PC-3 (cell line): ENCODE data around the gene CTNND2. TPM values are rescaled to one million over a fixed set of nuclear protein-coding genes. Genes with fewer than 3 reads are reported as not detected.

Experiments used
- ATAC-seq: fragments of 200-7000 bp; cut with Tn5 transposase; 2 replicates; pipeline ENCODE4 v1.9.1; 2020; ENCODE audit warnings: mild to moderate bottlenecking, moderate library complexity
- BruUV-seq: library from RNA; stranded (reverse); fragments of 400-500 nt; replicated peaks from 2 replicates; lab custom pipeline; 2021; lab: Mats Ljungman, UMichigan
- CTCF ChIA-PET: fragments of 300-600 bp; sonication (Branson Sonifier 250); formaldehyde crosslinking; loops from one replicate; lab custom pipeline; 2022; ENCODE audit warnings: antibody characterized with exemption; lab: Charles Lee
- POLR2A ChIA-PET: fragments of 300-600 bp; sonication (Branson Sonifier 250); formaldehyde crosslinking; loops from one replicate; lab custom pipeline; 2022; ENCODE audit warnings: antibody characterized with exemption; ENCODE audit not compliant: unreplicated experiment; lab: Charles Lee
- DNase-seq: peaks from one replicate; pipeline ENCODE4 v3.0.0-alpha.2; 2015
- H2AFZ ChIP-seq: fragments of 300-600 bp; sonication (generic); 2 replicates; pipeline ENCODE4 v1.6.0; 2016; ENCODE audit warnings: antibody characterized with exemption, low read length
- H3F3A ChIP-seq: fragments of 300-600 bp; sonication (generic); one replicate; pipeline ENCODE4 v1.6.0; 2017; ENCODE audit warnings: antibody characterized with exemption, low read length, control low read depth, mild to moderate bottlenecking; ENCODE audit not compliant: unreplicated experiment
- H3K27ac ChIP-seq: fragments of 300-600 bp; sonication (generic); 2 replicates; pipeline ENCODE4 v1.5.1; 2016; ENCODE audit warnings: mild to moderate bottlenecking, low read length
- H3K27me3 ChIP-seq: fragments of 300-600 bp; sonication (generic); 2 replicates; pipeline ENCODE4 v1.6.1; 2016; ENCODE audit warnings: low read length, mixed read lengths
- H3K36me3 ChIP-seq: fragments of 300-600 bp; sonication (generic); 2 replicates; pipeline ENCODE4 v1.6.1; 2016; ENCODE audit warnings: low read depth, mixed run types, low read length, mixed read lengths
- H3K4me1 ChIP-seq: fragments of 300-600 bp; sonication (generic); 2 replicates; pipeline ENCODE4 v1.5.1; 2016; ENCODE audit warnings: low read length; ENCODE audit not compliant: insufficient read depth
- H3K4me2 ChIP-seq: fragments of 300-600 bp; sonication (generic); 2 replicates; pipeline ENCODE4 v1.6.0; 2016; ENCODE audit warnings: low read length
- H3K4me3 ChIP-seq: fragments of 300-600 bp; sonication (generic); 2 replicates; pipeline ENCODE4 v1.5.1; 2016; ENCODE audit warnings: mild to moderate bottlenecking, low read length, mixed read lengths
- H3K79me2 ChIP-seq: fragments of 300-600 bp; sonication (generic); 2 replicates; pipeline ENCODE4 v1.6.1; 2017; ENCODE audit warnings: low read length, mixed read lengths
- H3K9ac ChIP-seq: fragments of 300-600 bp; sonication (generic); 2 replicates; pipeline ENCODE4 v1.6.0; 2016; ENCODE audit warnings: mild to moderate bottlenecking, low read length
- H3K9me2 ChIP-seq: fragments of 300-600 bp; sonication (generic); replicated peaks from 2 replicates; pipeline ENCODE4 v1.6.1; 2016; ENCODE audit warnings: mixed run types, low read length, mixed read lengths
- H3K9me3 ChIP-seq: fragments of 300-600 bp; sonication (generic); 2 replicates; pipeline ENCODE4 v1.6.1; 2016; ENCODE audit warnings: low read length, mixed read lengths
- H4K20me1 ChIP-seq: fragments of 300-600 bp; sonication (generic); 2 replicates; pipeline ENCODE4 v1.6.1; 2016; ENCODE audit warnings: low read length, mixed read lengths
- CTCF ChIP-seq: fragments of 300-600 bp; sonication (generic); conservative IDR thresholded peaks from 2 replicates; pipeline ENCODE4 v1.5.1; 2017; ENCODE audit warnings: antibody characterized with exemption, low read depth, mild to moderate bottlenecking, low read length
- EZH2 ChIP-seq: fragments of 300-600 bp; sonication (generic); IDR thresholded peaks from one replicate; pipeline ENCODE4 v1.6.1; 2017; ENCODE audit warnings: antibody characterized with exemption, mild to moderate bottlenecking, low read length; ENCODE audit not compliant: unreplicated experiment
- EZH2phosphoT487 ChIP-seq: fragments of 300-600 bp; sonication (generic); IDR thresholded peaks from 2 replicates; pipeline ENCODE4 v1.6.1; 2018; ENCODE audit warnings: mild to moderate bottlenecking, antibody characterized with exemption, low read length, borderline replicate concordance
- intact Hi-C: fragments of 100-400 bp; cut with micrococcal nuclease; formaldehyde crosslinking; loops from 2 replicates; pipeline ENCODE4 v1.9.0; 2023
- total RNA-seq: library from RNA; depleted of rRNA; stranded (reverse); fragments of >200 nt; gene quantifications from 2 replicates; pipeline ENCODE4 v1.2.3, GENCODE V29; 2014

Gene CTNND2
- total RNA-seq, 1 experiment from 2014 or later = 1.8 TPM

- no peak overlapping the region for H3K4me2 ChIP-seq
- no peaks in the 10 kb centered on the region for H3K9me3 ChIP-seq
- H3K4me3 ChIP-seq = no peak overlapping the region
- no peaks in the 10 kb centered on the region for H3F3A ChIP-seq
- no peak overlapping the region for H3K27ac ChIP-seq
- no peaks in the 10 kb centered on the region for H3K4me1 ChIP-seq
- H3K9me2 ChIP-seq = no peaks in the 10 kb centered on the region
- H4K20me1 ChIP-seq = no peaks in the 10 kb centered on the region
- H2AFZ ChIP-seq = no peak overlapping the region
- no peak overlapping the region for H3K9ac ChIP-seq
- no TSS peak for BruUV-seq
- peaks cover 22% of the 10 kb centered on the region; the same call in 1 of the 2 replicates for H3K27me3 ChIP-seq
- POLR2A ChIA-PET = no interaction called here
- CTCF ChIA-PET = no interaction called here
- no peaks in the 10 kb centered on the region for H3K79me2 ChIP-seq
- intact Hi-C loops = no loop called here
- TF ChIP-seq EZH2phosphoT487 (no peak), EZH2 (no peak), CTCF (no peak)
- no peak for DNase-seq
- H3K36me3 ChIP-seq = no peaks in the 10 kb centered on the region
- no peak for ATAC-seq
Measured at GRCh38 chr5:11361768-11362167, 542.5 kb downstream of the CTNND2 start.

- intact Hi-C loops = no loop called here
- CTCF ChIA-PET = no interaction called here
Measured at GRCh38 chr5:11357928-11358327, 546.3 kb downstream of the CTNND2 start.

GRCh38 chr5:11355491-11355890 lies 548.8 kb downstream of the CTNND2 start:
- H3K36me3 ChIP-seq = no peaks in the 10 kb centered on the region
- no peak overlapping the region for H3K4me2 ChIP-seq
- H3K9ac ChIP-seq = no peak overlapping the region
- H3K4me3 ChIP-seq = no peak overlapping the region
- POLR2A ChIA-PET = no interaction called here
- H3K27me3 ChIP-seq = no peaks in the 10 kb centered on the region
- intact Hi-C loops = no loop called here
- H3K9me3 ChIP-seq = no peaks in the 10 kb centered on the region
- no peaks in the 10 kb centered on the region for H3K4me1 ChIP-seq
- no peak for TF ChIP-seq EZH2
- no peak for TF ChIP-seq EZH2phosphoT487
- TF ChIP-seq CTCF = no peak
- BruUV-seq = no TSS peak
- H3F3A ChIP-seq = no peaks in the 10 kb centered on the region
- no peaks in the 10 kb centered on the region for H4K20me1 ChIP-seq
- DNase-seq = no peak
- no peaks in the 10 kb centered on the region for H3K9me2 ChIP-seq
- H3K79me2 ChIP-seq = no peaks in the 10 kb centered on the region
- no peak overlapping the region for H3K27ac ChIP-seq
- H2AFZ ChIP-seq = no peak overlapping the region
- CTCF ChIA-PET = no interaction called here
- ATAC-seq = no peak

More at GRCh38 chr5:11357928-11358327, 546.3 kb downstream of the CTNND2 start:
- Histone ChIP-seq H3K9ac (no peak overlapping the region), H3K9me3 (no peaks in the 10 kb centered on the region), H4K20me1 (no peaks in the 10 kb centered on the region), H3K4me2 (no peak overlapping the region), H3K27me3 (no peaks in the 10 kb centered on the region), H3K27ac (no peak overlapping the region), H2AFZ (no peak overlapping the region), H3K36me3 (no peaks in the 10 kb centered on the region), H3K4me1 (no peaks in the 10 kb centered on the region), H3F3A (no peaks in the 10 kb centered on the region), H3K79me2 (no peaks in the 10 kb centered on the region), H3K4me3 (no peak overlapping the region), H3K9me2 (no peaks in the 10 kb centered on the region)
- DNase-seq = no peak
- TF ChIP-seq CTCF = no peak
- TF ChIP-seq EZH2phosphoT487 = no peak
- no peak for TF ChIP-seq EZH2
- POLR2A ChIA-PET = no interaction called here
- ATAC-seq = no peak
- BruUV-seq = no TSS peak
